ENCODE results near the gene SNX20.

GRCh38 chr16:50626868-50627267 lies 54.2 kb downstream of the SNX20 start:
- no peak for TF ChIP-seq CTCF (IDR thresholded peaks at IDR 0.05)
- TF ChIP-seq POLR2A (IDR thresholded peaks at IDR 0.05): no peak
